SHP77 (cell line): ENCODE results near the gene APCDD1L.
"Not testable (repeated sequence)": the region's sequence is repeated elsewhere in the genome, so short reads cannot be mapped to it uniquely, and the experiment has no call there.

Experiments used
- DNase-seq, 2 experiments: peaks; one replicate each; lab custom pipeline; 2025; lab: John Stamatoyannopoulos, UW

The APCDD1L gene

GRCh38 chr20:58545565-58546415 lies 30.6 kb upstream of the APCDD1L start:
- DNase-seq, result no peak

GRCh38 chr20:58544891-58545290 lies 29.7 kb upstream of the APCDD1L start:
- no peak for DNase-seq

- DNase-seq, result no peak
Observed at GRCh38 chr20:58544286-58544685, 29.1 kb upstream of the APCDD1L start.

GRCh38 chr20:58543274-58543673 lies 28.1 kb upstream of the APCDD1L start:
- no peak for DNase-seq

DNA sequence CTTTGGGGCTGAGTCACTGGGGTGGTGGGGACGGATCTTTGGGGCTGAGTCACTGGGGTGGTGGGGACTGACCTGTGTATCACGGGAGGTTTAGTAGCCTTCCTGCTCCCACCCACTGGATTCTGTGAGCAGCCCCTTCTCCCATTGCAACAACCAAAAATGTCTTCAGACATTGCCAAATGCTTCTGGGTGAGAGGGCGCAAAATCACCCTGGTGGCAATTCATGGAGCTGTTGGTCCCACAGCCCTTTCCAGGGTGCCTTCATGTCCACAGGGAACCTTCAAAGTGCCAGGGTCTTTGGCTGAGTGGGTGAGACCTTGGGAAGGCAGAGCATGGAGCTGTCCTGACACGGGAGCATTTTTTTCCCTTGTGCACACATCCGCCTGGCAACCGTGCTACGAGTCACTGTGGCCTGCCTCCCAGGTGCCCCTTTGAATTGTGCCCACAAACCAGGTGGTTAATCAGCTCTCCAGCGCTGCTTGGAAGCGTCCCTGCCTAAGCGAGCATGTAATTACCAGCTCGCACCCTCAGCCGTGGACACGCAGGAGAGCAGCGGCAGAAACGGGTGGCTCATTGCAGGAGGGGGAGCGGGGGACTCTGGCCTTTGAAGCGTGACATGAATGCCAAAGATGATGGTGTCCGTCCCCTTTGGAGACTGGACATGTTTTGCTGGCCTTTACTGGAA lies 27.4 kb upstream of the APCDD1L start:
- DNase-seq, result no peak

DNA sequence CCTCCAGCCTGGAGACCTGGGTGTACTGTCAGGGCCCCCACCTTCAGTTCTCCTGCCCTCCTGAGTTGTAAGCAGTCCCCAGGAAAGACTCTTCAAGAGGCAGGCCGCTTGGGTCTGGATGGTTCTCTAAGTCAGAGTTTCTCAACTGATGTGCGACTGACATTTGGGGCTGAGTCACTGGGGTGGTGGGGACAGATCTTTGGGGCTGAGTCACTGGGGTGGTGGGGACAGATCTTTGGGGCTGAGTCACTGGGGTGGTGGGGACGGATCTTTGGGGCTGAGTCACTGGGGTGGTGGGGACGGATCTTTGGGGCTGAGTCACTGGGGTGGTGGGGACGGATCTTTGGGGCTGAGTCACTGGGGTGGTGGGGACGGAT lies 26.8 kb upstream of the APCDD1L start:
- not testable (repeated sequence) for DNase-seq

DNA sequence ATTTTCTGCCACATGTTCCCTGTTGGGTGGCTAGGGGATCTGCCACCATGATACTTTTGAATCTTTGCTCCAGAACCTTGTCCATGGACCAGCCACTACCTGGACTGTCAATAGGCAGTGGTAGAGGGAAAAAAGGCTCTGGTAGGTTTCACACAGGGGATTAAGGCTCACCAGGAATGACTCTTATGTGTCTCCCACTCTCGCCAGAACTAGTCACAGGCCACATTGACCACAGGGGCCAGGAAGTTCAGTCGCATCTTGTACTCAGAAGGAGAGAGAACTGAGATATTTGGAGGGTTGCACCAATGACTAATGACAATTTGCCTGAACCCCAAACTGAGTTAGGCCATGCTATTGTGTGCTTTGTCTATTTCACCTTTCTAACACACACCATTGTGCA lies 23.6 kb upstream of the APCDD1L start:
- DNase-seq, result no peak

DNA sequence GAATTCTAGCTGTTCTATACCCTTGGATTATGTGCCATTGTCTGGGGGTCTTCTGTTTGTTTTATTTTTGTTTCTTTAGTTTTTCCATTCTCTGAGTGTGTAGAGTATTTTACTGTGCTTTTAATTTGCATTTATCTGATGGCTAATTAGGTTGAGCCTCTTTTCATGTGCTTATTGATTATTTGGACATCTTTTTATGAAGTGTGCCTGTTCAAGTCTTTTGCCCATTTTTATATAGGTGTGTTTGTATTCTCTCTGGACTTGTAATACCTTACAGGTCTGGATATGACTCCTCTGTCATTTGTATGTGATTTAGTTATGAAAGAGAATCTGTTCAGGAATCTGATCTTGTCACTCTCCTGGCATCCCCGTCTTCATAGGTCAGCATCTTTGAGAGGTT lies 22.6 kb upstream of the APCDD1L start:
- DNase-seq, result no peak

DNA sequence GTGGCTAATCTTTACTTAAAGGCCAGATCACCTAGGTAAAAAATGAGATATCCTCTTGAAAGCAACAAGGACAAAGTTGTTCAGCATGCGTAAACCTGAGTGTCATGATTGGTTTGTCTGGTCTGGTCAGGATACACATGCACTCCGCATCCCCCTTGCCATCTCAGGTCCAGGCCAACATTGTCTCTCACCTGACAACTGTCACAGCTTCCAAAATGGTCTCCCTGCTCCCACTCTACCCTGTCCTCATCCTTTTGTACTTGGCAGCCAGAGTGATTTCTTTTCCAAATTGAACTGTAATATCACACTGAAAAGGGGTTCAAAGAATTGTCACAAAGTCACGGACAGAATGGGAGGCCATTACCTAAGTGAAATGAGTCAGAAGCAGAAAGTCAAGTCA lies 21.1 kb upstream of the APCDD1L start:
- DNase-seq, result no peak

GRCh38 chr20:58531657-58532056 lies 16.5 kb upstream of the APCDD1L start:
- no peak for DNase-seq

GRCh38 chr20:58531063-58531462 lies 15.9 kb upstream of the APCDD1L start:
- DNase-seq, result no peak

- no peak for DNase-seq
Observed at GRCh38 chr20:58528412-58528811, 13.2 kb upstream of the APCDD1L start.

- no peak for DNase-seq
Observed at GRCh38 chr20:58526411-58526810, 11.2 kb upstream of the APCDD1L start.

- no peak for DNase-seq
Observed at GRCh38 chr20:58524814-58525213, 9.6 kb upstream of the APCDD1L start.

GRCh38 chr20:58523971-58524315 lies 8.7 kb upstream of the APCDD1L start:
- no peak for DNase-seq

- DNase-seq, result no peak
Observed at GRCh38 chr20:58523072-58523970, 8.1 kb upstream of the APCDD1L start.

GRCh38 chr20:58522666-58523065 lies 7.5 kb upstream of the APCDD1L start:
- no peak for DNase-seq

DNA sequence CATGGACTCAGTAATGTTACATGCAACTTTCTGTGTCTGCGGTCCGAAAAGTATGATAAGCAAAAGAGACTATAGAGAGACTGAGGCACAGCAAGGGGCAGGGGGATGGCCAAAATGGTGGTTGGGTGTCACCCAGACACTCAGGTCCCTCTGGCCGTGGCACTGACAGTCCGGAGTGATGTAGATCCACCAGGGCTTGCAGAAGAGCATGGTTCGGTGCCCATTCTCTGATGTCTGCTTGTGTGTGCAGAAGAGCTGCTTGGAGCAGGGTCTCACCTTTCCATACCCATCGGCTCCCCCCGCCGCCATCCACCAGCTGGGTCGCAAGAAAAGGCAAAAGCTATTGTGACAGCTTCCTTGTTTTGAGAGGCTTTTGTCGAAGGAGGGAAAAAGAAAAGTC lies 6.6 kb upstream of the APCDD1L start:
- DNase-seq, result no peak

DNA sequence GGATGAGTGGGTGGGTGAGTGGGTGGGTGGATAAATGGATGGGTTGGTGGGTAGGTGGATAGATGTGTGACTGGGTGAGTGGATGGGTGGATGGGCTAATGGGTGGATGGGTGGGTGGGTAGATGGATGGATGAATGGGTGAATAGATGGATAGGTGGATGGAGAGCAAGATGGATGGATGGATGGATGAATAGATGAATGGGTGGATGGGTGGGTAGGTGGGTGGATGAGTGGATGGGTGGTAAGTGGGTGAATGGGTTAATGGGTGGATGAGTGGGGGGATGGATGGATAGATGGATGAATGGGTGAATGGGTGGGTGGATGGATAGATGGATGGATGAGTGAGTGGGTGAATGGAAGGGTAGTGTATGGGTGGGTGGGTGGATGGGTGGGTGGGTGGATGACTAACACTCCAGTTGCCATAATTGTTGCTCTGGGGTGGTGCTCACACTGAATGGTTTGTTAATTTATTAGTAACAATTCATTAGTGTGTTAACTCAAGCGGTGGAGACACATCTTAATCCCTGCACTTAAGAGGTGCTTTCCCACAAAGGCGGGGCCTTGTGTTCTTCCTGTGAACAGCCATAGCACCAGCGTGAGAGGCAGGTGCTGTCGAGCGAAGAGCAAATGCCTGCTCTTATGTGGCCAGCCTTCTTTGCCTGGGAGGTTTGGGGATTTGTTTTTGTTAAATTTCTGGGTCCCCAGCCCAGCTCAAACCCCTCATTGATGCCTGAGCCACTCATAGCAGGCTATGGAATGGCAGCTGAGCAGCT lies 4.9 kb upstream of the APCDD1L start:
- no peak for DNase-seq

DNA sequence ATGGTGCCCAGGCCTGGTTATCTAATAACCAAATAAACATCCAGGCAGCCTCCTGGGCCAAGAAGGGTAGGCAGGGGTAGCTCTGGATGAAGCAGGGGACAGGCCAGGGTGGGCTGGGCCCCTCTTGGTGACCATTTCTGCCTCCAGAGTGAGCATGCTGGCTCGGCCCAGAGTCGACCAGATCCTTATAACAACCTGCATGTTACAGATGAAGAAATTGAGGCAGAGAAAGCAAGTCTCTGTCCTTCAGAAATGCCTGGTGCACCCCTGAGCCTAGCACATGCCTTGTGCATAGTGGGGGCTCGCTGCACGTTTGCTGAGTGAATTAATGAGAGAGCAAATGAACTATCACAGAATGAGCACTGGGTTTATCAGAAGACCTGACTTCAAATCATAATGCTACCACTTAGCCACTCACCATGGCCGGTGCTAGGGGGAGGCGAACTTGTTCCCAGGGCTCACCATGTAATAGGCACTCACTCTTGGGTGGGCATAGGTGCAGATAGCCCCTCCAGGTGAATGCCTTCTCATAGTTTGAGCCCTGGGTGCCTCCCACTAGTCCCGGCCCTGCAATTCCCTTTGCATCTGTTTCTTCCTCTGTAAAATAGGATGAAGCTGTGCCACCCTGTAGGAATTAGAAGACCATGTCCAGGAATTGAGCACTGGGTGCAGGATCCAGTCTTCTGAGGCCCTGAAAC lies 3.8 kb upstream of the APCDD1L start:
- DNase-seq, result no peak

- DNase-seq, result no peak
Observed at GRCh38 chr20:58518387-58518786, 3.2 kb upstream of the APCDD1L start.
